ENCODE data around the gene ALPI. TPM values are rescaled to one million over a fixed set of nuclear protein-coding genes. Genes with fewer than 3 reads are reported as not detected.

ALPI gene
- total and polyA plus RNA-seq, 5 donors: not detected

GRCh38 chr2:232489516-232490220, 33.7 kb downstream of the ALPI start:
- Histone ChIP-seq H3K4me1 (ENCODE audit: control insufficient read depth, insufficient read depth, low read length) (no peaks in the 10 kb centered on the region), H3K9me3 (ENCODE audit: control insufficient read depth, low read length) (no peaks in the 10 kb centered on the region), H3K27me3 (ENCODE audit: control insufficient read depth, insufficient read depth) (no peaks in the 10 kb centered on the region), H3K4me3 (ENCODE audit: low read length) (no peak overlapping the region), H3K27ac (ENCODE audit: low read length) (no peak overlapping the region)
- DNase-seq (peak in 2 of 3 donors; percentile 12 to 30), ATAC-seq (no peak)
- intact Hi-C loops (cut with DNase I): no loop called here
- WGBS: 77% methylated on average over 9 of the region's 9 CpGs

- Histone ChIP-seq H3K27ac (ENCODE audit: low read length) (no peak overlapping the region), H3K27me3 (ENCODE audit: control insufficient read depth, insufficient read depth) (no peaks in the 10 kb centered on the region), H3K9me3 (ENCODE audit: control insufficient read depth, low read length) (no peaks in the 10 kb centered on the region), H3K4me3 (ENCODE audit: low read length) (no peak overlapping the region), H3K4me1 (ENCODE audit: control insufficient read depth, insufficient read depth, low read length) (no peaks in the 10 kb centered on the region)
- ATAC-seq (no peak), DNase-seq (peak in 2 of 3 donors; percentile 30 to 39)
- intact Hi-C loops (cut with DNase I): no loop called here
- 85% methylated on average over 30 of the region's 30 CpGs for WGBS
These were observed 34.5 kb downstream of the ALPI start for GRCh38 chr2:232490221-232491138.

- H3K4me3 ChIP-seq (ENCODE audit: low read length): no peak overlapping the region
- no peak for ATAC-seq
- H3K9me3 ChIP-seq (ENCODE audit: control insufficient read depth, low read length): no peaks in the 10 kb centered on the region
- no peak overlapping the region for H3K27ac ChIP-seq (ENCODE audit: low read length)
- H3K4me1 ChIP-seq (ENCODE audit: control insufficient read depth, insufficient read depth, low read length): no peaks in the 10 kb centered on the region
- intact Hi-C loops (cut with DNase I): no loop called here
- no peak for DNase-seq
- H3K27me3 ChIP-seq (ENCODE audit: control insufficient read depth, insufficient read depth): no peaks in the 10 kb centered on the region
- WGBS: 89% methylated on average over 12 of the region's 12 CpGs
These were observed 35.3 kb downstream of the ALPI start for GRCh38 chr2:232491139-232491780.

- no peaks in the 10 kb centered on the region for H3K9me3 ChIP-seq (ENCODE audit: control insufficient read depth, low read length)
- no peak for ATAC-seq
- no peak overlapping the region for H3K27ac ChIP-seq (ENCODE audit: low read length)
- no peak overlapping the region for H3K4me3 ChIP-seq (ENCODE audit: low read length)
- WGBS: 75% methylated on average over 8 of the region's 8 CpGs
- H3K4me1 ChIP-seq (ENCODE audit: control insufficient read depth, insufficient read depth, low read length): no peaks in the 10 kb centered on the region
- intact Hi-C loops (cut with DNase I): no loop called here
- peak in 1 of 3 donors; percentile 0 for DNase-seq
- H3K27me3 ChIP-seq (ENCODE audit: control insufficient read depth, insufficient read depth): no peaks in the 10 kb centered on the region
These were observed 36.4 kb downstream of the ALPI start for GRCh38 chr2:232492236-232492848.

GRCh38 chr2:232492963-232493700, 37.2 kb downstream of the ALPI start:
- intact Hi-C loops (cut with DNase I): no loop called here

GRCh38 chr2:232493701-232494474, 37.9 kb downstream of the ALPI start:
- 76% methylated on average over 10 of the region's 10 CpGs for WGBS
- DNase-seq: peak in 2 of 3 donors; percentile 2 to 36

More at GRCh38 chr2:232492963-232493700, 37.2 kb downstream of the ALPI start:
- ATAC-seq (no peak), DNase-seq (peak; percentile 8 to 35 (median 20))
- H3K4me3 ChIP-seq (ENCODE audit: low read length): no peak overlapping the region
- H3K27me3 ChIP-seq (ENCODE audit: control insufficient read depth, insufficient read depth): no peaks in the 10 kb centered on the region
- H3K9me3 ChIP-seq (ENCODE audit: control insufficient read depth, low read length): no peaks in the 10 kb centered on the region
- H3K4me1 ChIP-seq (ENCODE audit: control insufficient read depth, insufficient read depth, low read length): no peaks in the 10 kb centered on the region
- no peak overlapping the region for H3K27ac ChIP-seq (ENCODE audit: low read length)
- 87% methylated on average over 24 of the region's 24 CpGs for WGBS

GRCh38 chr2:232494542-232494941, 38.6 kb downstream of the ALPI start:
- Histone ChIP-seq H3K4me3 (ENCODE audit: low read length) (no peak overlapping the region), H3K27me3 (ENCODE audit: control insufficient read depth, insufficient read depth) (no peaks in the 10 kb centered on the region), H3K9me3 (ENCODE audit: control insufficient read depth, low read length) (no peaks in the 10 kb centered on the region), H3K4me1 (ENCODE audit: control insufficient read depth, insufficient read depth, low read length) (no peaks in the 10 kb centered on the region), H3K27ac (ENCODE audit: low read length) (no peak overlapping the region)
- WGBS: 92% methylated on average over 5 of the region's 5 CpGs
- peak in 1 of 3 donors; percentile 33 for DNase-seq
- ATAC-seq: no peak
- intact Hi-C loops (cut with DNase I): no loop called here

More at GRCh38 chr2:232493701-232494474, 37.9 kb downstream of the ALPI start:
- Histone ChIP-seq H3K4me3 (ENCODE audit: low read length) (no peak overlapping the region), H3K4me1 (ENCODE audit: control insufficient read depth, insufficient read depth, low read length) (no peaks in the 10 kb centered on the region), H3K9me3 (ENCODE audit: control insufficient read depth, low read length) (no peaks in the 10 kb centered on the region), H3K27ac (ENCODE audit: low read length) (no peak overlapping the region), H3K27me3 (ENCODE audit: control insufficient read depth, insufficient read depth) (no peaks in the 10 kb centered on the region)
- intact Hi-C loops (cut with DNase I): no loop called here
- no peak for ATAC-seq

GRCh38 chr2:232495292-232495691, 39.3 kb downstream of the ALPI start:
- peak in 1 of 3 donors; percentile 7 for DNase-seq
- intact Hi-C loops (cut with DNase I): no loop called here
- Histone ChIP-seq H3K27ac (ENCODE audit: low read length) (no peak overlapping the region), H3K4me3 (ENCODE audit: low read length) (no peak overlapping the region), H3K4me1 (ENCODE audit: control insufficient read depth, insufficient read depth, low read length) (no peaks in the 10 kb centered on the region), H3K9me3 (ENCODE audit: control insufficient read depth, low read length) (no peaks in the 10 kb centered on the region), H3K27me3 (ENCODE audit: control insufficient read depth, insufficient read depth) (no peaks in the 10 kb centered on the region)
- no peak for ATAC-seq
- WGBS: 90% methylated on average over 7 of the region's 7 CpGs

- 78% methylated on average over 20 of the region's 20 CpGs for WGBS
- no peaks in the 10 kb centered on the region for H3K4me1 ChIP-seq (ENCODE audit: control insufficient read depth, insufficient read depth, low read length)
- no peak overlapping the region for H3K27ac ChIP-seq (ENCODE audit: low read length)
- no peaks in the 10 kb centered on the region for H3K27me3 ChIP-seq (ENCODE audit: control insufficient read depth, insufficient read depth)
- DNase-seq (peak in 2 of 3 donors; percentile 22 to 43), ATAC-seq (no peak)
- H3K4me3 ChIP-seq (ENCODE audit: low read length): no peak overlapping the region
- intact Hi-C loops (cut with DNase I): no loop called here
- H3K9me3 ChIP-seq (ENCODE audit: control insufficient read depth, low read length): no peaks in the 10 kb centered on the region
These were observed 40.7 kb downstream of the ALPI start for GRCh38 chr2:232496501-232497270.

All from right cardiac atrium (tissue), 5 donors.